K562 (cell line): Measurements from ENCODE around the gene JUNB. TPM values are rescaled to one million over a fixed set of nuclear protein-coding genes. Genes with fewer than 3 reads are reported as not detected.

Source experiments
- AFF1 ChIP-seq, 2 experiments: fragments of 450-650 bp; IDR thresholded peaks; 2 replicates each; pipeline ENCODE4 v1.6.1; 2018; ENCODE audit warnings: mild to moderate bottlenecking in 2 of 2, low read depth in 1 of 2; ENCODE audit not compliant: partially characterized antibody in 2 of 2
- BCLAF1 ChIP-seq, 2 experiments: fragments of 450-650 bp in 1 of 2; IDR thresholded peaks; 2 replicates each; pipeline ENCODE4 v1.6.1; 2011 to 2017; ENCODE audit warnings: low read depth in 2 of 2, antibody characterized with exemption in 1 of 2, borderline replicate concordance in 1 of 2, low read length in 1 of 2, mild to moderate bottlenecking in 1 of 2, mixed read lengths in 1 of 2; ENCODE audit not compliant: control insufficient read depth in 1 of 2
- CLOCK ChIP-seq: fragments of 250-450 bp; sonication (Bioruptor Pico); IDR thresholded peaks from 2 replicates; pipeline ENCODE4 v1.4.0; 2020; ENCODE audit warnings: mild to moderate bottlenecking, moderate library complexity, borderline replicate concordance
- ELF1 ChIP-seq: fragments of 200-800 bp; sonication (Bioruptor generic); IDR thresholded peaks from 2 replicates; pipeline ENCODE4 v1.6.1; 2016; ENCODE audit warnings: missing genetic modification characterization, missing compliant biosample characterization
- FOXO4 ChIP-seq: fragments of 450-650 bp; formaldehyde crosslinking; IDR thresholded peaks from 2 replicates; pipeline ENCODE4 v1.4.0; 2020; ENCODE audit warnings: mild to moderate bottlenecking, moderate library complexity
- KHSRP ChIP-seq: fragments of 450-650 bp; IDR thresholded peaks from 2 replicates; pipeline ENCODE4 v1.6.1; 2017
- LCOR ChIP-seq: sonication (generic); formaldehyde crosslinking; IDR thresholded peaks from 2 replicates; pipeline ENCODE4 v1.8.0; 2022; ENCODE audit warnings: mild to moderate bottlenecking, missing genetic modification reagents
- PTTG1 ChIP-seq: fragments of 450-650 bp; IDR thresholded peaks from 2 replicates; pipeline ENCODE4 v1.6.1; 2016; ENCODE audit warnings: low read depth, mild to moderate bottlenecking, missing genetic modification characterization, missing compliant biosample characterization
- RUNX1 ChIP-seq: sonication (generic); IDR thresholded peaks from 2 replicates; pipeline ENCODE4 v1.6.1; 2016; ENCODE audit warnings: antibody characterized with exemption, low read depth
- SMAD3 ChIP-seq: fragments of 450-650 bp; formaldehyde crosslinking; conservative IDR thresholded peaks from 2 replicates; pipeline ENCODE4 v1.4.0; 2020; ENCODE audit warnings: mild to moderate bottlenecking
- ZBTB12 ChIP-seq: fragments of 250-450 bp; sonication (Bioruptor Pico); IDR thresholded peaks from 2 replicates; pipeline ENCODE4 v1.4.0; 2020
- ZFP1 ChIP-seq: fragments of 450-650 bp; formaldehyde crosslinking; IDR thresholded peaks from 2 replicates; pipeline ENCODE4 v1.4.0; 2020; ENCODE audit warnings: mild to moderate bottlenecking, mixed read lengths
- ZKSCAN3 ChIP-seq: fragments of 250-450 bp; sonication (Bioruptor Pico); IDR thresholded peaks from 2 replicates; pipeline ENCODE4 v1.4.0; 2020
- polyA plus RNA-seq, 8 experiments: library from polyadenylated mRNA; depleted of rRNA in 4 of 8; stranded (reverse) in 5 of 8; unstranded in 3 of 8; fragments of >200 nt; fragmentation: Nextera tagmentation in 2 of 8; fragmentation: Illumina TruSeq in 1 of 8; extraction: Ambion mirVana in 2 of 8; extraction: Trizol in 1 of 8; gene quantifications; 2 replicates each; pipeline versions ENCODE4 v1.2.1 to v1.2.3, GENCODE V29; 2011 to 2014; ENCODE audit warnings: inconsistent platforms in 1 of 8, missing spikeins in 1 of 8
- total RNA-seq, 7 experiments: library from RNA; depleted of rRNA in 6 of 7; stranded (reverse); fragments of >200 nt in 6 of 7; fragmentation: Illumina TruSeq in 2 of 7; extraction: Trizol in 2 of 7; gene quantifications; 2 replicates each; pipeline versions ENCODE4 v1.2.1 to v1.2.3, GENCODE V29; 2011 to 2021; ENCODE audit warnings: low replicate concordance in 1 of 7

The JUNB gene
- total and polyA plus RNA-seq, 9 of the 15 experiments (the other 6 are each of a cell fraction or from before 2014, with no cell fraction given), result 0.23 to 88.1 (median 13.1) TPM

GRCh38 chr19:12793290-12794195 is 2.3 kb downstream of the JUNB start (continued):
- no peak for TF ChIP-seq BCLAF1 (IDR thresholded peaks at IDR 0.05; ENCODE audit: borderline replicate concordance in 1 of 2, control insufficient read depth in 1 of 2, low read depth in 2 of 2, low read length in 1 of 2)
- no peak for TF ChIP-seq KHSRP
- no peak for TF ChIP-seq CLOCK (CRISPR knock-in tag)
- TF ChIP-seq AFF1 (IDR thresholded peaks at IDR 0.05; ENCODE audit: low read depth in 1 of 2, partially characterized antibody in 2 of 2), result no peak
- no peak for TF ChIP-seq RUNX1
- 0 out of 2 replicates have a peak, but pooled peaks have one; percentile 9 for TF ChIP-seq FOXO4 (CRISPR knock-in tag)
- peak; percentile 63 for TF ChIP-seq LCOR (CRISPR knock-in tag)
- peak; percentile 80 for TF ChIP-seq ZBTB12
- no peak for TF ChIP-seq ELF1 (tag)
- TF ChIP-seq SMAD3, result 0 out of 2 replicates have a peak, but pooled peaks have one; percentile 32
- no peak for TF ChIP-seq ZFP1 (CRISPR knock-in tag)
- no peak for TF ChIP-seq ZKSCAN3 (CRISPR knock-in tag)
- no peak for TF ChIP-seq PTTG1
